Measurements from ENCODE around the gene DEPDC5.
"Not testable (repeated sequence)": the region's sequence is repeated elsewhere in the genome, so short reads cannot be mapped to it uniquely, and the experiment has no call there.

Gene DEPDC5

DNA sequence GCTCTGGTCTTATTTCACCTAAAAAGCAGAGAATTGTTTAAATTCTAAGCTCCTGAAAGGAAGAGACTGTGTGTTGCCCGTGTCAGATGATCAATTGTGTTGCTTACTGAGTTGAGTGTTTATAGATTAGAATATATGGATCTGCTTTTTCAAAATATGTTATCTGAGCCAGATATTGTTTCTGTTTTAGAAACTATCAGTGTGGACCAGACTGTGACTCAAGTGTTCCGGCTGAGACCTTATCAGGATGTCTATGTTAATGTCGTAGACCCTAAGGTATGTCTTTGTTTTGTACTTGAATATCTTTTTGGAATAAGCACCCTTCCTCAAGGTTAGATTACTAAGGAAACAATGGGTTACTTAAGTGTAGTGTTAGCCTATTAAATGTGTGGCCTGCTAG is 11.0 kb downstream of the DEPDC5 start:
- TF ChIP-seq ZFX (IDR thresholded peaks at IDR 0.05): no peak
- TF ChIP-seq, protein P1, sequence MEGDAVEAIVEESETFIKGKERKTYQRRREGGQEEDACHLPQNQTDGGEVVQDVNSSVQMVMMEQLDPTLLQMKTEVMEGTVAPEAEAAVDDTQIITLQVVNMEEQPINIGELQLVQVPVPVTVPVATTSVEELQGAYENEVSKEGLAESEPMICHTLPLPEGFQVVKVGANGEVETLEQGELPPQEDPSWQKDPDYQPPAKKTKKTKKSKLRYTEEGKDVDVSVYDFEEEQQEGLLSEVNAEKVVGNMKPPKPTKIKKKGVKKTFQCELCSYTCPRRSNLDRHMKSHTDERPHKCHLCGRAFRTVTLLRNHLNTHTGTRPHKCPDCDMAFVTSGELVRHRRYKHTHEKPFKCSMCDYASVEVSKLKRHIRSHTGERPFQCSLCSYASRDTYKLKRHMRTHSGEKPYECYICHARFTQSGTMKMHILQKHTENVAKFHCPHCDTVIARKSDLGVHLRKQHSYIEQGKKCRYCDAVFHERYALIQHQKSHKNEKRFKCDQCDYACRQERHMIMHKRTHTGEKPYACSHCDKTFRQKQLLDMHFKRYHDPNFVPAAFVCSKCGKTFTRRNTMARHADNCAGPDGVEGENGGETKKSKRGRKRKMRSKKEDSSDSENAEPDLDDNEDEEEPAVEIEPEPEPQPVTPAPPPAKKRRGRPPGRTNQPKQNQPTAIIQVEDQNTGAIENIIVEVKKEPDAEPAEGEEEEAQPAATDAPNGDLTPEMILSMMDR (conservative IDR thresholded peaks at IDR 0.05): no peak
- no peak overlapping the region for H3K27ac ChIP-seq

- no peak overlapping the region for H3K27ac ChIP-seq
- TF ChIP-seq, protein P1 (conservative IDR thresholded peaks at IDR 0.05): no peak
- TF ChIP-seq ZFX (IDR thresholded peaks at IDR 0.05): no peak
Observed at GRCh38 chr22:31768422-31769059, 14.7 kb downstream of the DEPDC5 start.

GRCh38 chr22:31773416-31773815 is 19.6 kb downstream of the DEPDC5 start:
- no peak overlapping the region for H3K27ac ChIP-seq
- TF ChIP-seq ZFX (IDR thresholded peaks at IDR 0.05): no peak
- TF ChIP-seq, protein P1 (conservative IDR thresholded peaks at IDR 0.05): no peak

- TF ChIP-seq, protein P1 (conservative IDR thresholded peaks at IDR 0.05): no peak
- no peak for TF ChIP-seq ZFX (IDR thresholded peaks at IDR 0.05)
- no peak overlapping the region for H3K27ac ChIP-seq
Observed at GRCh38 chr22:31776231-31776630, 22.4 kb downstream of the DEPDC5 start.

- no peak overlapping the region for H3K27ac ChIP-seq
- TF ChIP-seq, protein P1 (conservative IDR thresholded peaks at IDR 0.05): no peak
- no peak for TF ChIP-seq ZFX (IDR thresholded peaks at IDR 0.05)
Observed at GRCh38 chr22:31789803-31790202, 36.0 kb downstream of the DEPDC5 start.

DNA sequence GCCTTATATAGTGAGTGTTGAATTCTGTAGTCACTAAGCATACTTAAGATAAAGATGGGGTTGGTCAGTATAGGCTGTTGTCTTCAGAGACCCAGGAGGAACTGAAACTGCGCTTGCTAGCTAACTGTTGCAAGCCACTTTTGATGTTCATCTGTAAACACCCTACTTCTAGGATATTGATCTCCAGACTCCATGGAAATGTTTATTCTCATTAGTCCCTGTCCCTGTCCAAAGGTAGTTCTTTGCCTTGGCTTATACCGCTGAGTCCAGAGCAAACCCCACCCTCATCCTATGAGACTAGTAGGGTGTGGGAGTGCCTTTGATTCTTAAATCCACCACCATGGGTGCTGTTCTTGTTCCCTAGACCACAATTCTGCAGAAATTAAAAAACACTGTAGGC is 36.4 kb downstream of the DEPDC5 start:
- TF ChIP-seq, protein P1 (conservative IDR thresholded peaks at IDR 0.05): no peak
- TF ChIP-seq ZFX (IDR thresholded peaks at IDR 0.05): no peak
- no peak overlapping the region for H3K27ac ChIP-seq

DNA sequence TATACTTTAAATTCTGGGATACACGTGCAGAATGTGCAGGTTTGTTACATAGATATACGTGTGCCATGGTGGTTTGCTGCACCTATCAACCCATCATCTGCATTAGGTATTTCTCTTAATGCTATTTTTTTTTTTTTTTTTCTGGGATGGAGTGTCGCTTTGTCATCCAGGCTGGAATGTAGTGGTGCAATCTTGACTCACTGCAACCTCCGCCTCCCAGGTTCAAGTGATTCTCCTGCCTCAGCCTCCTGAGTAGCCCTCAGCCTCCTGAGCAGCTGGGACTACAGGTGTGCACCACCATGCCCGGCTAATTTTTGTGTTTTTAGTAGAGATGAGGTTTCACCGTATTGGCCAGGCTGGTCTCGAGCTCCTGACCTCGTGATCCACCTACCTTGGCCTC is 45.5 kb downstream of the DEPDC5 start:
- H3K27ac ChIP-seq: not testable (repeated sequence)

- no peak overlapping the region for H3K27ac ChIP-seq
- TF ChIP-seq ZFX (IDR thresholded peaks at IDR 0.05): no peak
- TF ChIP-seq, protein P1 (conservative IDR thresholded peaks at IDR 0.05): no peak
Observed at GRCh38 chr22:31800065-31800464, 46.2 kb downstream of the DEPDC5 start.

DNA sequence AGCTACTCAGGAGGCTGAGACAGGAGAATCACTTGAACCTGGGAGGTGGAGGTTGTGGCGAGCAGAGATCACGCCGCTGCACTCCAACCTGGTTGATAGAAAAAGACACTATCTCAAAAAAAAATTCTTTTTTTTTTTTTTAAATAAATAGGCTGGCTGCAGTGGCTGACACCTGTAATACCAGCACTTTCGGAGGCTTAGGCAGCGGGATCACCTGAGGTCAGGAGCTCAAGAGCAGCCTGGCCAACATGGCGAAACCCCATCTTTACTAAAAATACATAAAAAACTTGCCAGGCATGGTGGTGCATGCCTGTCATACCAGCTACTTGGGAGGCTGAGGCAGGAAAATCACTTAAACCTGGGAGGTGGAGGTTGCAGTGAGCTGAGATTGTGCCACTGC is 47.0 kb downstream of the DEPDC5 start:
- H3K27ac ChIP-seq: not testable (repeated sequence)

Measured in C4-2B (cell line).